Stimulated activated CD8-positive, alpha-beta memory T cell treated with anti-CD3 and anti-CD28 coated beads, Interleukin-15, amount 100 ng/mL, for 48 hours (primary cell): ENCODE data around the gene P3H3.
"Not testable (repeated sequence)": the region's sequence is repeated elsewhere in the genome, so short reads cannot be mapped to it uniquely, and the experiment has no call there.

Experiments
- DNase-seq, 2 donors: peaks; one replicate each; pipeline ENCODE4 v3.0.0-alpha.2; 2020; ENCODE audit warnings: low read depth in 2 of 2

P3H3 gene

DNA sequence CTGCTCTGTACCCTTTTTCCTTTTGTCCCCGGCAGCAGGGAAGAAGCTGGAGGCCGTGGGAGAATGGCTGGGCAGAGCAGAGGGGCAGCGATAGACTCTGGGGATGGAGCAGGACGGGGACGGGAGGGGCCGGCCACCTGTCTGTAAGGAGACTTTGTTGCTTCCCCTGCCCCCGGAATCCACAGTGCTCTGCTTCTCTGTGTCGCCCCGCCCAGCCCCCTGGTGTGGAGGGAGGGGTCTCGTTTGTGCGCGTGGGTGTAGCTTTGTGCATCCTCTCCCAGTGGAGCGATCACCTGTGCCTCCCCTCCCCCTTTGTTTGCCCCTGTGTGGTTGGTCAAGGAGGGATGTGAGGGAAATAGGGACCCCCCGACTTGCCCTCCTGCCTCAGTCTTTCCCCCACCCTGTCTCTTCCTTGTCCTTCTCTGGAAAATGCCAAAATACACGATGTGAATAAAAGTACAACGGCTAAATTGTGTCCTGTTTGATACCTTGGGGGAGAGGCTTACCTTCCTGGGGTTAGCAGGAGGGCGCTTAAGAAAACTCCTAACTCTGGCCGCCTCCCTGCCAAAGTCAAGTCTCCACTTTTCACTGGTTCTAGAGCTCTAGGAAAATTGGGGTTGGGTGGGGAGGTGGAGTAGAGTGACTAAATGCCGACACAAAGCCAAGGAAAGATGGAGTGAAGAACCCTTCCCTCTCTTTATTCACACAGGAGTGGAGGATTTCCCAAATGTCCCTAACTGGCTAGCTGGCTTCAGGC is 38.1 kb downstream of the P3H3 start:
- no peak for DNase-seq

- no peak for DNase-seq
These were observed 38.8 kb downstream of the P3H3 start for GRCh38 chr12:6866920-6867412.

DNA sequence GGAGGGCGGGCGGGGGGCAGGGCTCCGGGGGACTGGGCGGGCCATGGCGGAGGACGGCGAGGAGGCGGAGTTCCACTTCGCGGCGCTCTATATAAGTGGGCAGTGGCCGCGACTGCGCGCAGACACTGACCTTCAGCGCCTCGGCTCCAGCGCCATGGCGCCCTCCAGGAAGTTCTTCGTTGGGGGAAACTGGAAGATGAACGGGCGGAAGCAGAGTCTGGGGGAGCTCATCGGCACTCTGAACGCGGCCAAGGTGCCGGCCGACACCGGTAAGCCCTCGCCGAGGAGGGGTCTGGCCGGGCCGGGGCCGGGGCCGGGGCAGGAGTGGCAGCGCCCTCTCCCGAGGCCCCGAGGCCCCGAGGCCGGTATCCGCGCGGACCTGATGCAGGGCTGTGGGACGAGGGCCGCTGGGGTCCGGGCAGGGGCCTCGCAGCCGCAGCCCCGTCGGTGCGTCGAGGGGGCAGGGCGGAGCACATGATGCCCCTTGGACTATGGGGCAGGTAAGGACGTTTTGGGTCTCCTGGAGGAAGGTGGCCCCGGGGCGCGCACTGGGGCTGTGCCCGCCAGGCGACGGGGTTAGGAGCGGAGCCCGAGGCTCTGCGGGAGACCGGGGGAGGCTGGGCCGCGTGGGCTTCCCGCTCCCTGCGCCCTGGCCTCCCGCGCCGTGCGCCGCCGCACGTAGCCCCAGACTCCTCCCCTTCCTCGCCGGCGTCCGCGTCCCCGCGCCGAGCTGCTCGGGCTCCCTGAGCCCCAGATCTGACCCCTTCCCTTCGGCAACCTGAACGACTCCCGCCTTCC is 39.4 kb downstream of the P3H3 start, which contains the start of gene TPI1:
TPI1 (plus strand) TSS at position 119 of the 798 bp plus-strand sequence; CDS start at position 155, 36 bp downstream.
- peak; percentile 71 to 72 for DNase-seq

DNA sequence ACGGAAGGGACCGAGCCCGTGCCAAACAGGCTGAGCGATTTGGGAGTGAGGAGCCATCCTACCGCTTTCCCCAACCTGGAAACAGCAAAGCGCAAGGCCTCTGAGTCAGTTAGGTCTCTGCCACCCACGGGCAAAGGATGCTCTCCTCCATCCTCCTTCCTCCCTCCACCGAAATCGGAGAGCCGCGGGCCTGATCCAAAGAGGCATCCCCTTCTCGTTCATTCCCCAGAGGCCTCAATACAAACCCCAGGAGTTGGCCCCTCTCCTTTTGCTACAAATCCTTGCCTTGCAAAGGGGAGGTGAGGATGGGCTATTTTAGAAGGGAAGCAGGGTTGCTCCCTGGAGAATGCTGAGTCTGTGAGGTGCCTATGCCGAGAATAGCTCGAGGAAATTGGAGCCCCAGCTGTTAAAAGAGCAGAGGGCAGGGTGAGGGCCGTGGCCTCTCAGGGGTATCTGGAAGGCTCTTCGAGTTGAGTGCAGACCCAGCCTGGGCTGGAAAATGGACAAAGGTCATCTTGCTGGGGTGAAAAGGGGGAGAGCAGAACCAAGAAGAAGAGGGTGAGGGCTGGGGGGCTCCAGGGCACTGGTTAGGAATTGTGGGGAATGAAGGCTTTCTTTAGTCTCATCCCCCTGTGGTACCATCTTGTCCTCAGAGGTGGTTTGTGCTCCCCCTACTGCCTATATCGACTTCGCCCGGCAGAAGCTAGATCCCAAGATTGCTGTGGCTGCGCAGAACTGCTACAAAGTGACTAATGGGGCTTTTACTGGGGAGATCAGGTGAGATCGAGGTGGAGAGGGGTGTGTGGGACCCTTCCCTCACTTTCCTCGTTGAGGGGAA is 40.2 kb downstream of the P3H3 start:
- DNase-seq = no peak

- peak; percentile 58 to 61 for DNase-seq
These were observed 41.1 kb downstream of the P3H3 start for GRCh38 chr12:6869049-6870021.

DNA sequence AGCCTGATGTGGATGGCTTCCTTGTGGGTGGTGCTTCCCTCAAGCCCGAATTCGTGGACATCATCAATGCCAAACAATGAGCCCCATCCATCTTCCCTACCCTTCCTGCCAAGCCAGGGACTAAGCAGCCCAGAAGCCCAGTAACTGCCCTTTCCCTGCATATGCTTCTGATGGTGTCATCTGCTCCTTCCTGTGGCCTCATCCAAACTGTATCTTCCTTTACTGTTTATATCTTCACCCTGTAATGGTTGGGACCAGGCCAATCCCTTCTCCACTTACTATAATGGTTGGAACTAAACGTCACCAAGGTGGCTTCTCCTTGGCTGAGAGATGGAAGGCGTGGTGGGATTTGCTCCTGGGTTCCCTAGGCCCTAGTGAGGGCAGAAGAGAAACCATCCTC is 42.1 kb downstream of the P3H3 start:
- DNase-seq = not testable (repeated sequence)

- no peak for DNase-seq
These were observed 43.1 kb downstream of the P3H3 start for GRCh38 chr12:6871052-6871957.

GRCh38 chr12:6872073-6873048 is 44.2 kb downstream of the P3H3 start:
- peak; percentile 77 to 81 for DNase-seq

- peak; percentile 99 for DNase-seq
These were observed 45.1 kb downstream of the P3H3 start, which contains the start of gene SPSB2 for GRCh38 chr12:6873094-6874014. Gene SPSB2 (minus strand): TSS chr12:6873303. CDS start chr12:6872901, 402 bp downstream.

GRCh38 chr12:6874015-6874368 is 45.8 kb downstream of the P3H3 start:
- not testable (repeated sequence) for DNase-seq

DNA sequence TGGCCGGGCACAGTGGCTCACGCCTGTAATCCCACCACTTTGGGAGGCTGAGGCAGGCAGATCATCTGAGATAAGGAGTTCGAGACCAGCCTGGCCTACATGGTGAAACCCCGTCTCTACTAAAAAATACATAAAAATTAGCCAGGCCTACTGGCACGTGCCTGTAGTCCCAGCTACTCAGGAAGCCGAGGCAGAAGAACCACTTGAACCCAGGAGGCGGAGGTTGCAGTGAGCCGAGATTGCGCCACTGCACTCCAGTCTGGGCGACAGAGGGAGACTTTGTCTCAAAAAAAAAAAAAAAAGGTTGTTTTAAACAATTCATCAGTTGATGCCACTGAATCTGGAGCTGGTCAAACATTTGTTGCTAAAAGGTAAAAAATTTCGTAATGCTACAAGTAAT is 51.6 kb downstream of the P3H3 start:
- DNase-seq = not testable (repeated sequence)

DNA sequence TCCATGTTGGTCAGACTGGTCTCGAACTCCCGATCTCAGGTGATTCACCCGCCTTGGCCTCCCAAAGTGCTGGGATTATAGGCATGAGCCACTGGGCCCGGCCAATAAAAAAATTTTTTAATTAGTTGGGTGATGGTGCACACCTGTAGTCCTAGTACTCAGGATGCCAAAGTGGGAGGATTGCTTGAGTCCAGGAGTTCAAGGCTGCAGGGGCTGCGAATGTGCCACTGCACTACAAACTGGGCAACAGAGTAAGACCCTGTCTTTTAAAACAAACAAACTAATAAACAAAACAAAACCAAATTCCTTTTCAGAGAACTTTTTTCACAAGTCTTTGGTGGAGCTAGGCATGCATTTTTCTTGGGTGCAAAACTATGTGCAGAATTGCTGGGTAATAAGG is 55.0 kb downstream of the P3H3 start:
- DNase-seq = no peak

GRCh38 chr12:6883683-6884082 is 55.5 kb downstream of the P3H3 start:
- no peak for DNase-seq

DNA sequence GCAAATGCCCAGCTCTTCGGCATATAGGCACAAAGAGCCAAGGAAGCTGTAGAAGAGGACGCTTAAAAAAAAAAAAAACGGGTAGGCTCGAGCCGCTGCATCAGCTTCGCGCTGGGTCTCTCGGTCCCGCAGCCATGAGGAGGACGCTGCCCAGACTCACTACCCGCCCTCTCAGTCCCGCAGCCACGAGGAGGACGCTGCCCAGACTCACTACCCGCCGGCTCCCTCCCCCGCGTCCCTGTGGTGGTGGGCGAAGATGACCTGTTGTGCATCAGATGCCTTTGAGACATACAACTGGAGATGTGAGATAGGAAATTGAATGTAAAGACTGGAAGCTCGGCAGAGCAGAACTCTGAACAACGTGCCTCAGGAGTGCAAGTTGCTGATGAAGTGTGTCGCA is 56.3 kb downstream of the P3H3 start:
- DNase-seq = no peak

GRCh38 chr12:6886206-6886999 is 58.2 kb downstream of the P3H3 start:
- not testable (repeated sequence) for DNase-seq

DNA sequence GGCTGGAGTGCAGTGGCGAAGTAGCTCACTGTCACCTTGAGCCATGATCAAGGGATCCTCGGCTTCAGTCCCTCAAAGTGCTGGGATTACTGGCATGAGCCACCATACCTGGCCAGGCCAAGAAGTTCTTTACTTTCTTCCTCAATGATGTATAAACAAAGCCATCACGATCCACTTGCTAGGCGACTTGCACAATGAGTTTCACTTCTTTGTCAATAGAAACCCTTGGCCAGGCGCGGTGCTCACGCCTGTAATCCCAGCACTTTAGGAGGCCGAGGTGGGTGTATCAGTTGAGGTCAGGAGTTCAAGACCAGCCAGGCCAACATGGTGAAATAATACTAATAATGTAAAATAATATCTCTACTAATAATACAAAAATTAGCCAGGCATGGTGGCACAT is 59.3 kb downstream of the P3H3 start:
- no peak for DNase-seq
